ENCODE data around the gene SPEM2.
A peak's percentile ranks its signal among the peaks of the same experiment; 100 is the strongest.

The SPEM2 gene

DNA sequence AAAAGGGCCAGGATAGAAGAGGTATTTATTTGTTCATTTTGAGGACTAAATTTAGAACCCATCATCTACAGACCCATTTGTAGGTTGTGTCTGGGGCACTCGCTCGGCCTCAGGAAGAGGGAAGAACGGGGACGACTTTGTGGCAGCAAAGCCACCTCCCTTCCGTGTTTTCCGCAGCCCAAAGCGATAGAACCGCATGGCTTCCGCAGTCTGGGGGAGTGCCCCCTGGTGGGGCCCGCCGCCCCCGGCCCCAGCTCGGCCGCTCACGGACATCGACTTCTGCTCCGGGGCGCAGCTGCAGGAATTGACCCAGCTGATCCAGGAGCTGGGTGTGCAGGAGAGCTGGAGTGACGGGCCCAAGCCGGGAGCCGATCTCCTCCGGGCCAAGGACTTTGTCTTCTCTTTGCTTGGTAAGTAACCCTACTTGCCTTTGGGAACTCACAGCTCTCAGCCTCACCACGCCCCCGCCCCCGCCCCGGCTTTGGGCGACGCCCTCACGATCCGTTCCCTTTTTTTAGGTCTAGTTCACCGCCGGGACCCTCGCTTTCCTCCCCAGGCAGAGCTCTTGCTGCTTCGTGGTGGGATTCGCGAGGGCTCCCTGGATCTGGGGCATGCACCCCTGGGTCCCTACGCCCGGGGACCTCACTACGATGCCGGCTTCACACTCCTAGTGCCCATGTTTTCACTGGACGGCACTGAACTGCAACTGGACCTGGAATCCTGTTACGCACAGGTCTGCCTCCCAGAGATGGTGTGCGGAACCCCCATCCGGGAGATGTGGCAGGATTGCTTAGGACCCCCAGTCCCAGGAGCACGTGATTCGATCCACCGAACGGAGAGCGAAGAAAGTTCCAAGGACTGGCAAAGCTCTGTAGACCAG, 10.5 kb downstream of the SPEM2 start:
- TF ChIP-seq, protein P1, sequence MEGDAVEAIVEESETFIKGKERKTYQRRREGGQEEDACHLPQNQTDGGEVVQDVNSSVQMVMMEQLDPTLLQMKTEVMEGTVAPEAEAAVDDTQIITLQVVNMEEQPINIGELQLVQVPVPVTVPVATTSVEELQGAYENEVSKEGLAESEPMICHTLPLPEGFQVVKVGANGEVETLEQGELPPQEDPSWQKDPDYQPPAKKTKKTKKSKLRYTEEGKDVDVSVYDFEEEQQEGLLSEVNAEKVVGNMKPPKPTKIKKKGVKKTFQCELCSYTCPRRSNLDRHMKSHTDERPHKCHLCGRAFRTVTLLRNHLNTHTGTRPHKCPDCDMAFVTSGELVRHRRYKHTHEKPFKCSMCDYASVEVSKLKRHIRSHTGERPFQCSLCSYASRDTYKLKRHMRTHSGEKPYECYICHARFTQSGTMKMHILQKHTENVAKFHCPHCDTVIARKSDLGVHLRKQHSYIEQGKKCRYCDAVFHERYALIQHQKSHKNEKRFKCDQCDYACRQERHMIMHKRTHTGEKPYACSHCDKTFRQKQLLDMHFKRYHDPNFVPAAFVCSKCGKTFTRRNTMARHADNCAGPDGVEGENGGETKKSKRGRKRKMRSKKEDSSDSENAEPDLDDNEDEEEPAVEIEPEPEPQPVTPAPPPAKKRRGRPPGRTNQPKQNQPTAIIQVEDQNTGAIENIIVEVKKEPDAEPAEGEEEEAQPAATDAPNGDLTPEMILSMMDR (IDR thresholded peaks at IDR 0.05; ENCODE audit: borderline replicate concordance, control extremely low read depth, extremely low read depth, insufficient read depth, missing control alignments), result peak; percentile 16
- DNase-seq (ENCODE audit: low spot score), result peak; percentile 66
- in situ Hi-C loops (cut with MboI; ENCODE audit: low sequenced_read_pairs, unreplicated experiment), result no loop called here

DNA sequence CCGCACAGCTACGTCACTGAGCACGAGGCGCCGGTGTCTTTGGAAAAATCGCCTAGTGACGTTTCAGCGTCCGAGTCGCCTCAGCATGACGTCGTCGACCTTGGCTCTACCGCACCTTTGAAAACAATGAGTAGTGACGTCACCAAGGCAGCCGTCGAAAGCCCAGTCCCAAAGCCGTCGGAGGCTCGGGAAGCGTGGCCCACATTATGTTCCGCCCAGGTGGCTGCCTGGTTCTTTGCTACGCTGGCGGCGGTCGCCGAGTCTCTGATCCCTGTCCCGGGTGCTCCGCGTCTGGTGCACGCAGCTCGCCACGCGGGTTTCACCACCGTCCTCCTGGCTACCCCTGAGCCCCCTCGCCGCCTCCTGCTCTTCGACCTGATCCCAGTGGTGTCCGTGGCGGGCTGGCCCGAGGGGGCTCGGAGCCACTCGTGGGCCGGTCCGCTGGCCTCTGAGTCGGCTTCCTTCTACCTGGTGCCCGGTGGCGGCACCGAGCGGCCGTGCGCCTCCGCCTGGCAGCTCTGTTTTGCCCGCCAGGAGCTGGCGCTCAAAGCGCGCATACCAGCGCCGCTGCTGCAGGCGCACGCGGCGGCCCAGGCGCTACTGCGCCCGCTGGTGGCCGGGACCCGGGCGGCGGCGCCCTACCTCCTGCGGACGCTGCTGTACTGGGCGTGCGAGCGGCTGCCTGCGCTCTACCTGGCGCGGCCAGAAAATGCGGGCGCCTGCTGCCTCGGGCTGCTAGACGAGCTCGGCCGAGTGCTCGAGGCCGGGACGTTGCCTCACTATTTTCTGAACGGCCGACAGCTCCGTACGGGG, 11.3 kb downstream of the SPEM2 start:
- in situ Hi-C loops (cut with MboI; ENCODE audit: low sequenced_read_pairs, unreplicated experiment), result no loop called here
- TF ChIP-seq, protein P1 (IDR thresholded peaks at IDR 0.05; ENCODE audit: borderline replicate concordance, control extremely low read depth, extremely low read depth, insufficient read depth, missing control alignments), result peak; percentile 68

DNA sequence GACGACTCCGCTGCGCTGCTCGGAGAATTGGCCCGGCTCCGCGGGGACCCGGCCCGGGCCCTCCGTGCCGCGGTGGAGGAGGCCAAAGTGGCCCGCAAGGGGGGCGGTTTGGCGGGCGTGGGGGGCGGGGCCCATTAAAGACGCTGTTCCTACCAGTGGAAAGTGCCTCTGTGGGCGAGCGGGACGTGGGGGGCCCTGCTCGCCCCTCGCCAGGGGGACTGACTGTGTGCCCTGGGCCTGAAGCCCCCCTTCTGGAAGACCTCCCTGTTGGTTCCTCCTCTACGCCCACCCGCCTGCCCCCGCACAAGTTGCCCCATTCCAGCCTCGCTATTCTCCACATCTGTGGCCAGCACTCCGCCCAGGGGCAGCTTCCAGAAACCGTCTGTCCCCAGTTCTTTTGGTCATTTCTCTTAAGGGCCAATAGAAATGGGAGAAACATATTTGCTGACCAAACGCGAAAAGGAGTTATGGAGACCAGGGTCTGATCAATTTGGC, 12.0 kb downstream of the SPEM2 start:
- in situ Hi-C loops (cut with MboI; ENCODE audit: low sequenced_read_pairs, unreplicated experiment), result no loop called here
- TF ChIP-seq, protein P1 (IDR thresholded peaks at IDR 0.05; ENCODE audit: borderline replicate concordance, control extremely low read depth, extremely low read depth, insufficient read depth, missing control alignments), result no peak
- DNase-seq (ENCODE audit: low spot score), result no peak

More for the DNA sequence above, 11.3 kb downstream of the SPEM2 start:
- peak; percentile 78 for DNase-seq (ENCODE audit: low spot score)

DNA sequence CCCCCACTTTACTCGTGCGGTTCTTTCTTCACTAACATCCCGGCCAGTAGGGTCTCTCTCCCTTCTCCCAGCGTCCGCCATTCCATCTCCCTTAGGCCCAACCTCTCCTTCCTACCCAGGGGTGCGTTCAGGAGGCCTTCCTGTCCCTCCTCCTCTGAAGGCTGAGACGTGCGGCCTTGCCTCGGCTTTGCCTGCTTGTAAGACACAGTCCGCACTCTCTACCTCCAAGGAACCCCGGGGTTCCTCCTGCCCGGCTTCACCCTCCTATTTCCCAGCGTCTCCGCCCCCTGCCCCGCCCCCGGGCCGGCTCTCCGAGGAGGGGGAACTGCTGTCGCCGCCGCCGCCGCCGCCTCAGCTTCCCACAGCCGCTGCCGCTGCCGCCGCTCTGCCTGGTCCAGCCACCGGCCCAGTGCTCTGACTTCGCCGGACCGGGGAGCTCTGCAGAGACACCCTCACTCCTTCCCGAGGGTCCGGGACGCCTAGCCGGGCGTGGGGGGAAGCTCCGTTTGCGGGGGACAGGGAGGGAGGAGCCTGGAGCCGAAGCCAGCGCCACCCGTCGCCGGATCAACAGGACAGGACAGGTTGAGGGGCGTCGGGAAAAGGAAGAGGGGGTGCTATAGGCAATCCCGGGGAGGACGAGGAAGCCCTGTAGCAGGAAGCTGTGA, 12.7 kb downstream of the SPEM2 start:
- DNase-seq (ENCODE audit: low spot score), result no peak
- TF ChIP-seq, protein P1 (IDR thresholded peaks at IDR 0.05; ENCODE audit: borderline replicate concordance, control extremely low read depth, extremely low read depth, insufficient read depth, missing control alignments), result no peak
- in situ Hi-C loops (cut with MboI; ENCODE audit: low sequenced_read_pairs, unreplicated experiment), result no loop called here

DNA sequence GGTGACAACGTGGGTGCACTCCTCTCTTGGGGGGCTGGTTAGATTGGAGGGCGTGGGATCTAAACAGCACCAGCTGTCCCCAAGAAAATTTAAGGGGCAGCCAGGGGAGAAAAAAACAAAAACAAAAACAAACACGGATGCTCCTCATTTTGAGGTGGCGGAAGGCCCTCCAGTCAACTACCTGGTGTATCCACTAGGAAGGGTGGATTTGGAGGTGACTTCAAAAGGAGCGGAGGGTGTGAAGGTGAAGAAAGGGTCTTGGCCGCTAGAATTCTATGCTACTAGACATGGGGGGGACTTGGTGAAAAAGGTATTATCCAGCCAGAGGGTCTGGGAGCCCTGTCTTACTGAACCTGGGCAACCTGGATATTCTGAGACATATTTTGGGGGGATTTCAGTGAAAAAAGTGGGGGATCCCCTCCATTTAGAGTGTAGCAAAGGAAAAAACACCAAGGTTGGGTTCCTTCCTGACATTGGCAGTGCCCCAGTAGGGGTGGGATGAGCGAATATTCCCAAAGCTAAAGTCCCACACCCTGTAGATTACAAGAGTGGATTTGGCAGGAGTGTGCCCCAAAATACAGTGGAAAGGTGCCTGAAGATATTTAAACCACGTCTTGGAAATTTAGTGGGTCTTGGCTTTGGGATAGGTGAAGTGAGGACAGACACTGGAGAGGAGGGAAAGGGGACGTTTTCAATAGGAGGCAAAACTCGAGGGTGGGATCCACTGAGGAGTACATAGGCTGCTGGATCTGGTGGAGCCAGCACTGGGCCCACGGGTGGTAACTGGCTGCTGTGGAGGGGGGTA, 13.4 kb downstream of the SPEM2 start:
- TF ChIP-seq, protein P1 (IDR thresholded peaks at IDR 0.05; ENCODE audit: borderline replicate concordance, control extremely low read depth, extremely low read depth, insufficient read depth, missing control alignments), result no peak
- DNase-seq (ENCODE audit: low spot score), result no peak
- in situ Hi-C loops (cut with MboI; ENCODE audit: low sequenced_read_pairs, unreplicated experiment), result no loop called here

Data from GM13976 (cell line).